Naive thymus-derived CD4-positive, alpha-beta T cell (primary cell): Measurements from ENCODE around the gene GRIA3. TPM values are rescaled to one million over a fixed set of nuclear protein-coding genes. Genes with fewer than 3 reads are reported as not detected.
"Not testable (repeated sequence)": the region's sequence is repeated elsewhere in the genome, so short reads cannot be mapped to it uniquely, and the experiment has no call there.

Experiments used
- ATAC-seq: fragments of 150-1000 bp; cut with Tn5 transposase; 2 replicates; pipeline ENCODE4 v1.10.0; 2021; ENCODE audit warnings: mild to moderate bottlenecking, moderate library complexity
- CTCF ChIA-PET: fragments of 350-600 bp; sonication (Branson Sonifier 250); formaldehyde crosslinking; loops from one replicate; lab custom pipeline; 2021; ENCODE audit warnings: antibody characterized with exemption; lab: Charles Lee
- POLR2A ChIA-PET: fragments of 350-600 bp; sonication (Branson Sonifier 250); formaldehyde crosslinking; loops from one replicate; lab custom pipeline; 2021; ENCODE audit warnings: antibody characterized with exemption, inconsistent platforms; lab: Charles Lee
- DNase-seq, 9 donors: peaks; one replicate each; pipeline versions ENCODE4 v3.0.0 to v3.0.0-alpha.2; 2020 to 2022; ENCODE audit warnings: mixed read lengths in 1 of 9
- H3K27ac ChIP-seq: one replicate; pipeline ENCODE4 v1.7.0; 2013; ENCODE audit warnings: mild to moderate bottlenecking, low read depth, low read length, moderate library complexity
- H3K27me3 ChIP-seq, 2 donors: one replicate each; pipeline ENCODE4 v1.7.0; 2013; ENCODE audit warnings: low read length in 2 of 2, mild to moderate bottlenecking in 2 of 2, moderate library complexity in 2 of 2; ENCODE audit not compliant: control insufficient read depth in 2 of 2, insufficient read depth in 2 of 2
- H3K36me3 ChIP-seq, 3 experiments: 1 replicate in 2 of 3; 2 replicates in 1 of 3; pipeline ENCODE4 v1.7.0; 2013; ENCODE audit warnings: low read length in 3 of 3, mild to moderate bottlenecking in 3 of 3, moderate library complexity in 1 of 3; ENCODE audit not compliant: insufficient read depth in 3 of 3, control insufficient read depth in 2 of 3
- H3K4me1 ChIP-seq, 2 donors: one replicate each; pipeline ENCODE4 v1.7.0; 2013; ENCODE audit warnings: low read length in 2 of 2, mild to moderate bottlenecking in 2 of 2, moderate library complexity in 1 of 2; ENCODE audit not compliant: control insufficient read depth in 2 of 2, insufficient read depth in 2 of 2
- H3K4me3 ChIP-seq: 2 replicates; pipeline ENCODE4 v1.7.0; 2013; ENCODE audit warnings: mild to moderate bottlenecking, low read length
- H3K9me3 ChIP-seq, 3 experiments: 1 replicate in 2 of 3; 2 replicates in 1 of 3; pipeline ENCODE4 v1.7.0; 2013; ENCODE audit warnings: low read length in 3 of 3; ENCODE audit not compliant: control insufficient read depth in 2 of 3
- H3K27ac Mint-ChIP-seq, 9 donors: one replicate each; pipeline ENCODE4 v1.8.0; 2020 to 2022; ENCODE audit warnings: mixed read lengths in 9 of 9, mild to moderate bottlenecking in 8 of 9, moderate library complexity in 5 of 9, inconsistent platforms in 2 of 9
- H3K27me3 Mint-ChIP-seq, 5 donors: one replicate each; pipeline ENCODE4 v1.8.0; 2021 to 2022; ENCODE audit warnings: mixed read lengths in 5 of 5, mild to moderate bottlenecking in 1 of 5
- H3K36me3 Mint-ChIP-seq, 5 donors: one replicate each; pipeline ENCODE4 v1.8.0; 2020 to 2022; ENCODE audit warnings: mixed read lengths in 5 of 5, mild to moderate bottlenecking in 3 of 5, inconsistent platforms in 1 of 5
- H3K4me1 Mint-ChIP-seq, 7 donors: one replicate each; pipeline ENCODE4 v1.8.0; 2020 to 2022; ENCODE audit warnings: mixed read lengths in 7 of 7, mild to moderate bottlenecking in 3 of 7, inconsistent platforms in 1 of 7
- H3K4me3 Mint-ChIP-seq, 10 donors: one replicate each; pipeline ENCODE4 v1.8.0; 2020 to 2022; ENCODE audit warnings: mild to moderate bottlenecking in 10 of 10, mixed read lengths in 10 of 10, moderate library complexity in 6 of 10, inconsistent platforms in 2 of 10
- H3K9me3 Mint-ChIP-seq, 11 donors: one replicate each; pipeline ENCODE4 v1.8.0; 2020 to 2022; ENCODE audit warnings: mixed read lengths in 11 of 11, mild to moderate bottlenecking in 4 of 11, inconsistent platforms in 1 of 11, moderate library complexity in 1 of 11
- intact Hi-C, 2 donors: fragments of 100-400 bp; cut with micrococcal nuclease; formaldehyde crosslinking; loops; one replicate each; pipeline ENCODE4 v1.15.1; 2023
- polyA plus RNA-seq, 2 donors: library from polyadenylated mRNA; unstranded; fragments of 300-500 nt; fragmentation: Illumina TruSeq; gene quantifications; one replicate each; pipeline ENCODE4 v1.2.3, GENCODE V29; 2021
- total RNA-seq, 6 experiments: library from RNA in 5 of 6; stranded (reverse) in 5 of 6; gene quantifications; 1 replicate in 5 of 6; 2 replicates in 1 of 6; pipeline ENCODE4 v1.2.3 and lab custom pipeline; 2021 to 2026

The GRIA3 gene
- total and polyA plus RNA-seq, 7 experiments from 2014 or later, result not detected

DNA sequence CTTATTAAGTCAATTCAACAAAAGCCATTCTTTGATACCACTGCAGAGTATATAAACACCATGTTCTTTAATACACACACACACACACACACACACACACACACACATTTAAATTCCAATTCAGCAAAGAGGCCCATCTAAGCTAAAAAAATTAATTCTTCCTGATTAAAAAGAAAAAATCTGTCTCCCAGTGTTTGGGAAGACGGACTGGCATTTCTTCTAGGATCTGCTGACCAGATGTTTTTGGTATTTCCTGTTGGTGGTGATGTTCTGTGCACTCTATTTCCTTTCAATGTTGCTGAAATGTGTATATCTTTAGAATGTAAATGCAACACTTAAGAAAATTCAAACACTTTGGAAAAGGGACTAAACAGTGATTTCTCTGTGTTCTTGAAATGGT lies 304.9 kb downstream of the GRIA3 start:
- ChIA-PET POLR2A (no interaction called here), CTCF (no interaction called here)
- H3K9me3 Mint-ChIP-seq, result peaks cover 0 to 3% (median 0%) of the 10 kb centered on the region in 11 donors
- DNase-seq (no peak), ATAC-seq (no peak)
- Histone ChIP-seq H3K4me3 (no peak overlapping the region), H3K4me1 (no peaks in the 10 kb centered on the region), H3K27ac (no peak overlapping the region), H3K36me3 (no peaks in the 10 kb centered on the region), H3K9me3 (no peaks in the 10 kb centered on the region), H3K27me3 (no peaks in the 10 kb centered on the region)
- no peaks in the 10 kb centered on the region for H3K36me3 Mint-ChIP-seq
- H3K27ac Mint-ChIP-seq, result no peak overlapping the region
- H3K4me1 Mint-ChIP-seq, result peaks cover 0 to 1% (median 0%) of the 10 kb centered on the region in 7 donors
- H3K4me3 Mint-ChIP-seq, result no peak overlapping the region
- H3K27me3 Mint-ChIP-seq, result peaks cover 0 to 14% (median 6%) of the 10 kb centered on the region in 5 donors
- intact Hi-C loops, result no loop called here

DNA sequence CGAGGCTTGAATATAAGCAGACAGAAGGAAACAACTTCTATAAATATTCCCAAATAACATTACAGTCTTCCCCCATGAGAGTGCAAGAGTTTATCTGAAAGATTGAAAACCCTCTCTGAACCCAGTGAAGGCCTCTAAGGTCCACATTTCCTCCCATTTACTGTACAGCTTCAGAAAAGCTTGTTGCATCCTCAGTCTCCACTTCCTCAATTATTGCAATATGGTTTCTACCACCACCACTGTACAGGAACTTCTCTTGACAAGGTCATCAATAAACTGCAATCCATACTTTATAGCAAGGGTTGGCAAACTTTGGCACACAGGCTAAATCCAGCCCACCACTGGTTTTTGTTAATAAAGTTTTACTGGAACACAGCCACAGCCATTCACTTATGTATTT lies 309.8 kb downstream of the GRIA3 start:
- no peaks in the 10 kb centered on the region for H3K36me3 ChIP-seq
- Mint-ChIP-seq H3K36me3 (no peaks in the 10 kb centered on the region), H3K27me3 (peaks cover 0 to 12% (median 4%) of the 10 kb centered on the region in 5 donors), H3K9me3 (peaks cover 0 to 3% (median 0%) of the 10 kb centered on the region in 11 donors), H3K4me1 (peaks cover 0 to 1% (median 0%) of the 10 kb centered on the region in 7 donors), H3K4me3 (no peak overlapping the region), H3K27ac (no peak overlapping the region)
- DNase-seq (no peak), ATAC-seq (no peak)
- no peaks in the 10 kb centered on the region for H3K27me3 ChIP-seq
- intact Hi-C loops, result no loop called here
- no peaks in the 10 kb centered on the region for H3K9me3 ChIP-seq
- H3K27ac ChIP-seq, result no peak overlapping the region
- ChIA-PET POLR2A (no interaction called here), CTCF (no interaction called here)
- no peak overlapping the region for H3K4me3 ChIP-seq
- H3K4me1 ChIP-seq, result no peaks in the 10 kb centered on the region

DNA sequence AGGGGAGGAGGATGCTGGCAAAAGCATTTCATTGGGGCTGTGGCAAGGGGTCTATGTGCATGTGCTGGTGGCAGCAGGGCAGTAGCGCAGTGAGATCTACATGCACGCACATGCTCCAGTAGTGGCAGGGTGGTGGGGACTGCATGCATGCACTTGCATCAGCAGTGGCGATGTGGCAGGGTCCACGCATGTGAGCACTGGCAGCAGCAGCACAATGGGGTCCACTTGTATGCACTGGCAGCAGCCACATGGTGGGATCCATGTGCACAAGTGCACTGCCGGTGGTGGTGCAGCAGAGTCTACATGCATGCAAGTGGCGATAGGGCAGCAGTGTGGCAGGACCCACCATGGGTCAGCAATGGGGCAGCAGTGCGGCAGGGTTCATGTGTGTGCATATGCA lies 315.7 kb downstream of the GRIA3 start:
- no peaks in the 10 kb centered on the region for H3K36me3 ChIP-seq
- H3K4me1 ChIP-seq, result no peaks in the 10 kb centered on the region
- no peak overlapping the region for H3K27ac Mint-ChIP-seq
- H3K27ac ChIP-seq, result no peak overlapping the region
- ChIA-PET POLR2A (no interaction called here), CTCF (no interaction called here)
- ATAC-seq (no peak), DNase-seq (no peak)
- H3K27me3 ChIP-seq, result no peaks in the 10 kb centered on the region
- peaks cover 0 to 2% (median 0%) of the 10 kb centered on the region in 11 donors for H3K9me3 Mint-ChIP-seq
- H3K4me1 Mint-ChIP-seq, result no peaks in the 10 kb centered on the region
- peaks cover 0 to 10% (median 0%) of the 10 kb centered on the region in 5 donors for H3K27me3 Mint-ChIP-seq
- H3K4me3 ChIP-seq, result no peak overlapping the region
- intact Hi-C loops, result no loop called here
- H3K4me3 Mint-ChIP-seq, result no peak overlapping the region
- no peaks in the 10 kb centered on the region for H3K9me3 ChIP-seq
- peaks cover 0 to 4% (median 0%) of the 10 kb centered on the region in 5 donors for H3K36me3 Mint-ChIP-seq

DNA sequence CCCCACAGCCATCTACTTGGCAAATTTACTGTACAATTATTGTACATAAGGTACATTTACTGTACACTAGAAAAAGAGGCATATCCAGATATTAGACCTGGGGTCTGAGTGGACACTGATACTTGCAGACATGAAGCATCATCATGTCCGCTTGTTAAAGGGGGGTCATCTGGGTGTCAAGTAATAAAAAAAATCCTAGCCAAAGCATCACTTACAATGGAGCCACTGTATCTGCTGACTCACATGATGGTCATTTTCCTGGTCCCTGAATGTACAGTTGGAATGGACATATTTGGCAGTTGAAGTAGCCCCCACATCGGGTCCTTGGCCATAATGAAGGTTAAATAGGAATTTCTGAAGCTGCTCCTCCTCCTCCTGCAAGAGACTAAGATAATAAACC lies 320.0 kb downstream of the GRIA3 start:
- no peaks in the 10 kb centered on the region for H3K4me1 ChIP-seq
- no peak overlapping the region for H3K27ac ChIP-seq
- DNase-seq (no peak), ATAC-seq (no peak)
- no peaks in the 10 kb centered on the region for H3K36me3 ChIP-seq
- intact Hi-C loops, result no loop called here
- no peaks in the 10 kb centered on the region for H3K9me3 ChIP-seq
- peaks cover 0 to 4% (median 0%) of the 10 kb centered on the region in 5 donors for H3K36me3 Mint-ChIP-seq
- no peak overlapping the region for H3K4me3 Mint-ChIP-seq
- H3K27me3 Mint-ChIP-seq, result peaks cover 0 to 10% (median 0%) of the 10 kb centered on the region in 5 donors
- H3K9me3 Mint-ChIP-seq, result peaks cover 0 to 9% (median 6%) of the 10 kb centered on the region in 11 donors
- H3K27me3 ChIP-seq, result no peaks in the 10 kb centered on the region
- POLR2A ChIA-PET, result no interaction called here
- H3K27ac Mint-ChIP-seq, result no peak overlapping the region
- H3K4me3 ChIP-seq, result no peak overlapping the region
- CTCF ChIA-PET, result no interaction called here
- H3K4me1 Mint-ChIP-seq, result no peaks in the 10 kb centered on the region

DNA sequence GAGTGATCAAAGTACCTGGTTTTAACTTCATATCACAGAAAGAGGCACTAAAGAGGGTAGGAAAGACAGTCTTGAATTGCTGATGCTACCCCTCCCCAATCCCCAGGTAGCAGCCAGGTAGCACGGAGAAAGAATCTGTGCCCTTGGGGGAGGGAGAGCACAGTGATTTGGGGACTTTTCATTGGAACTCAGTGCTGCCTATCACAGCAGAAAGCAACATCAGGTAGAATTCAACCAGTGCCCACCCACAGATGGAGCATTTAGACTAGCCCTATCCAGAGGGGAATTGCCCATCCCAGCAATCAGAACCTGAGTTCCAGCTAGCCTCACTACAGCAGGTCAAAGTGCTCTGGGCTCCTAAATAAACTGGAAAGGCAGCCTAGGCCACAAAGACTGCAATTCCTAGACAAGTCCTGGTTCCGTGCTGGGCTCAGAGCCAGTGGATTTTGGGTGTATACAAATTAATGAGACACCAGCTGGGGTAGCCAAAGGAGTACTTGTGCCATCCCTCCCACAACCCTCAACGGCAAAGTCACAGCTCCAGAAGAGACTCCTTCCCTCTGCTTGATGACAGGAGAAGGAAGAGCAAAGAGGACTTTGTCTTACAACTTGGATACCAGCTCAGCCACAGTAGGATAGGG lies 320.7 kb downstream of the GRIA3 start:
- Mint-ChIP-seq H3K4me1 (no peaks in the 10 kb centered on the region), H3K27me3 (peaks cover 0 to 4% (median 0%) of the 10 kb centered on the region in 5 donors), H3K9me3 (peaks cover 0 to 9% (median 6%) of the 10 kb centered on the region in 11 donors), H3K4me3 (no peak overlapping the region), H3K27ac (no peak overlapping the region), H3K36me3 (peaks cover 0 to 4% (median 0%) of the 10 kb centered on the region in 5 donors)
- no peak for DNase-seq
- H3K27ac ChIP-seq, result no peak overlapping the region
- ATAC-seq, result no peak
- H3K27me3 ChIP-seq, result no peaks in the 10 kb centered on the region
- CTCF ChIA-PET, result no interaction called here
- POLR2A ChIA-PET, result no interaction called here
- H3K4me1 ChIP-seq, result no peaks in the 10 kb centered on the region
- H3K4me3 ChIP-seq, result no peak overlapping the region
- H3K36me3 ChIP-seq, result no peaks in the 10 kb centered on the region
- H3K9me3 ChIP-seq, result no peaks in the 10 kb centered on the region
- intact Hi-C loops, result no loop called here

DNA sequence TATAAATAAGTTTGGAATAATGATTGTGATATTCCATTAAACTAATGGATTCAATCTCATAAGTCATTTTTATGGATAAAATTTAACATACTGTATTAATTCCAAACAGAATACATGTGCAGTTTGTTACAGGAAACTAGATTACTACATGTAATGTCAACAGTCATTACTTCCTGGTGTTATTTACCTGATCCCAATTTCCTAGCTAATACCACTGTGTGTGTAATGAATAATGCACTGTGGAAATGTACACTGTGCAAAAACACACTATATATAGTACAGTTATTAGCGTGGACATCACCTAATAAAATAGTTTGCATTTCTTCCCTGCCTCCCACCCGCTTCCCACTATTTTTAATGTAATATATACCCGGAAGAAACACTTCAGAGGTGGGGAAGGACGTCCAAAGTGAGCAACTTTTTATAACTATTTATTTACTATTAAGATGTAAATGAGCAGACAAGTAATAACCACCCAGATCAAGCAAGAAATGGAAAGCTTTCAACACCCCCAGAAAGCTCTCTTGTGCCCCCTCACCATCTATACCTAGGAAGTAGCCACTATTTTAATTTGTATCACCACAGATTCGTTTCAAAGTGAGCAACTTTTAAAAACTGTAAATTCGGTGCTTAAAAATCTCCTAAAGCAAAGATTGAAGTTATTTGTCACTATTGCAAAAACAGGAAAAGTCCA lies 329.7 kb downstream of the GRIA3 start:
- Mint-ChIP-seq H3K27me3 (peaks cover 0 to 3% (median 0%) of the 10 kb centered on the region in 5 donors), H3K4me1 (no peaks in the 10 kb centered on the region), H3K27ac (no peak overlapping the region), H3K36me3 (peaks cover 0 to 2% (median 0%) of the 10 kb centered on the region in 5 donors), H3K4me3 (peak overlapping the region in 2 of 10 donors; percentile 37 to 42), H3K9me3 (peaks cover 1 to 21% (median 11%) of the 10 kb centered on the region in 11 donors)
- Histone ChIP-seq H3K4me1 (no peaks in the 10 kb centered on the region), H3K4me3 (no peak overlapping the region), H3K27me3 (no peaks in the 10 kb centered on the region), H3K9me3 (no peaks in the 10 kb centered on the region), H3K27ac (no peak overlapping the region), H3K36me3 (no peaks in the 10 kb centered on the region)
- intact Hi-C loops, result no loop called here
- ATAC-seq (no peak), DNase-seq (no peak)
- CTCF ChIA-PET, result no interaction called here
- POLR2A ChIA-PET, result no interaction called here

DNA sequence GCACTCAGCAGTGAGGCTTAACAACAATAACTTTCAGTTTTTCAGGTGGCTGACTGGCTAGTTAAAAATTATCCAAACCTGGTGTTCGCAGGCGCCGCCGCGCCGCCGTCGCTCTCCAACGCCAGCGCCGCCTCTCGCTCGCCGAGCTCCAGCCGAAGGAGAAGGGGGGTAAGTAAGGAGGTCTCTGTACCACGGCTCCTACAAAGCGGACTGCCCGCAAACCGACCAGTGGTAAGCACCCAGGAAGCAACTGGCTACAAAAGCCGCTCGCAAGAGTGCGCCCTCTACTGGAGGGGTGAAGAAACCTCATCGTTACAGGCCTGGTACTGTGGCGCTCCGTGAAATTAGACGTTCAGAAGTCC lies 330.2 kb downstream of the GRIA3 start:
- H3K4me1 ChIP-seq, H3K9me3 ChIP-seq, intact Hi-C loops, H3K36me3 Mint-ChIP-seq, H3K36me3 ChIP-seq, H3K27ac ChIP-seq, ATAC-seq, H3K4me3 ChIP-seq, DNase-seq, H3K27me3 ChIP-seq, POLR2A ChIA-PET, H3K4me1 Mint-ChIP-seq, CTCF ChIA-PET, H3K27me3 Mint-ChIP-seq, H3K27ac Mint-ChIP-seq: not testable (repeated sequence)
- Mint-ChIP-seq H3K4me3 (peak overlapping the region in 4 of 10 donors; percentile 8 to 63 (median 40)), H3K9me3 (peaks cover 1 to 21% (median 11%) of the 10 kb centered on the region in 11 donors)
